K562 (cell line): Measurements from ENCODE around the gene TSPAN1. TPM values are rescaled to one million over a fixed set of nuclear protein-coding genes. Genes with fewer than 3 reads are reported as not detected.

ENCODE experiments used
- ATAC-seq: fragments of 200-7000 bp; cut with Tn5 transposase; 3 replicates; pipeline ENCODE4 v1.9.1; 2020; ENCODE audit warnings: moderate library complexity
- BruUV-seq: library from RNA; stranded (reverse); fragments of 400-500 nt; replicated peaks from 2 replicates; lab custom pipeline; 2021; lab: Mats Ljungman, UMichigan
- CTCF ChIA-PET: fragments of 300-600 bp; formaldehyde crosslinking; extraction: SDS; loops from one replicate; lab custom pipeline; 2021; ENCODE audit warnings: low intra/inter-chr PET ratio; lab: Yijun Ruan, JAX
- POLR2A ChIA-PET: fragments of 300-600, 350-650 bp; sonication (Branson Sonifier 250); formaldehyde crosslinking; extraction: SDS; loops from one replicate; lab custom pipeline; 2021; ENCODE audit warnings: antibody characterized with exemption, inconsistent platforms; lab: Yijun Ruan, JAX
- DNase-seq, 4 experiments: peaks; one replicate each; pipeline versions ENCODE4 v3.0.0 to v3.0.0-alpha.2; 2011 to 2018; ENCODE audit warnings: low spot score in 3 of 4, mixed read lengths in 3 of 4; ENCODE audit errors: extremely low read depth in 1 of 4
- FAIRE-seq: peaks from 2 replicates; lab custom pipeline; 2011; peaks lifted over from hg19 to GRCh38; lab: Jason Lieb, UNC
- H2AFZ ChIP-seq: 2 replicates; pipeline ENCODE4 v1.6.0; 2011; ENCODE audit warnings: low read depth, low read length, control low read depth, inconsistent platforms
- H3K27ac ChIP-seq: fragments of 200-600 bp; 3 replicates; pipeline ENCODE4 v1.8.0; 2011; ENCODE audit warnings: low read depth, mild to moderate bottlenecking, control low read depth, inconsistent platforms, low read length, moderate library complexity, mixed read lengths; ENCODE audit errors: extremely low read depth
- H3K27me3 ChIP-seq, 2 experiments: fragments of 300-600 bp in 1 of 2; 2 replicates in 1 of 2; 3 replicates in 1 of 2; pipeline versions ENCODE4 v1.6.0 to v1.8.0; 2011; ENCODE audit warnings: inconsistent platforms in 2 of 2, low read length in 2 of 2, mild to moderate bottlenecking in 1 of 2, mixed read lengths in 1 of 2, moderate library complexity in 1 of 2; ENCODE audit not compliant: control insufficient read depth in 2 of 2, insufficient read depth in 2 of 2
- H3K36me3 ChIP-seq: fragments of 300-600 bp; 3 replicates; pipeline ENCODE4 v1.8.0; 2011; ENCODE audit warnings: mild to moderate bottlenecking, low read length, inconsistent platforms; ENCODE audit not compliant: control insufficient read depth, insufficient read depth
- H3K4me1 ChIP-seq, 2 experiments: fragments of 200-600 bp in 1 of 2; replicated peaks in 1 of 2; 2 replicates in 1 of 2; 3 replicates in 1 of 2; pipeline versions ENCODE4 v1.5.1 to v1.8.0; 2011; ENCODE audit warnings: inconsistent platforms in 2 of 2, low read length in 2 of 2, mild to moderate bottlenecking in 1 of 2, mixed read lengths in 1 of 2, moderate library complexity in 1 of 2; ENCODE audit not compliant: control insufficient read depth in 2 of 2, insufficient read depth in 2 of 2
- H3K4me2 ChIP-seq: 2 replicates; pipeline ENCODE4 v1.6.1; 2011; ENCODE audit warnings: low read length, control low read depth, inconsistent platforms, mixed read lengths; ENCODE audit not compliant: insufficient read depth
- H3K4me3 ChIP-seq: fragments of 200-600 bp; sonication (generic), shearing (Covaris generic); 2 replicates; pipeline ENCODE4 v1.5.1; 2016; ENCODE audit warnings: control low read depth, inconsistent platforms
- H3K79me2 ChIP-seq: fragments of 200-600 bp; 3 replicates; pipeline ENCODE4 v1.8.0; 2011; ENCODE audit warnings: low read length, inconsistent platforms; ENCODE audit not compliant: control insufficient read depth, insufficient read depth
- H3K9ac ChIP-seq, 2 experiments: 2 replicates each; pipeline versions ENCODE4 v1.6.0 to v1.6.1; 2011; ENCODE audit warnings: low read depth in 2 of 2, low read length in 2 of 2, control low read depth in 1 of 2, inconsistent platforms in 1 of 2, mild to moderate bottlenecking in 1 of 2, mixed read lengths in 1 of 2; ENCODE audit not compliant: insufficient read depth in 1 of 2
- H3K9me1 ChIP-seq: one replicate; pipeline ENCODE4 v1.6.0; 2011; ENCODE audit warnings: inconsistent platforms, mild to moderate bottlenecking, low read length, moderate library complexity; ENCODE audit not compliant: control insufficient read depth, insufficient read depth
- H3K9me3 ChIP-seq: replicated peaks from 2 replicates; pipeline ENCODE4 v1.5.1; 2011; ENCODE audit warnings: low read depth, low read length, inconsistent platforms; ENCODE audit not compliant: control insufficient read depth, insufficient read depth
- H4K20me1 ChIP-seq: replicated peaks from 2 replicates; pipeline ENCODE4 v1.6.1; 2011; ENCODE audit warnings: low read length, inconsistent platforms, mixed read lengths; ENCODE audit not compliant: control insufficient read depth, insufficient read depth
- ARNT ChIP-seq, 2 experiments: fragments of 450-650 bp; IDR thresholded peaks; 2 replicates each; pipeline ENCODE4 v1.6.1; 2016; ENCODE audit warnings: mild to moderate bottlenecking in 1 of 2
- ERF ChIP-seq: fragments of 450-650 bp; formaldehyde crosslinking; IDR thresholded peaks from 2 replicates; pipeline ENCODE4 v1.4.0; 2020; ENCODE audit warnings: mild to moderate bottlenecking, mixed read lengths
- HNRNPH1 ChIP-seq: fragments of 200-400 bp; formaldehyde crosslinking; optimal IDR thresholded peaks from 2 replicates; pipeline ENCODE3; 2017; ENCODE audit warnings: low read depth, mild to moderate bottlenecking, low read length, moderate library complexity
- MECOM ChIP-seq: fragments of 250-450 bp; sonication (Bioruptor Pico); IDR thresholded peaks from 2 replicates; pipeline ENCODE4 v1.8.0; 2022; ENCODE audit warnings: inconsistent platforms
- MEF2D ChIP-seq: conservative IDR thresholded peaks from 2 replicates; pipeline ENCODE4 v1.6.1; 2016; ENCODE audit warnings: low read depth, missing genetic modification characterization, missing compliant biosample characterization
- NELFE ChIP-seq: IDR thresholded peaks from 2 replicates; pipeline ENCODE4 v1.6.1; 2011; ENCODE audit warnings: mild to moderate bottlenecking; ENCODE audit not compliant: insufficient read depth, insufficient read length
- PCBP1 ChIP-seq: fragments of 200-400 bp; formaldehyde crosslinking; IDR thresholded peaks from 2 replicates; pipeline ENCODE4 v1.6.1; 2018; ENCODE audit warnings: mild to moderate bottlenecking, low read depth, low read length; ENCODE audit not compliant: poor library complexity, severe bottlenecking
- RBM34 ChIP-seq: fragments of 200-400 bp; formaldehyde crosslinking; IDR thresholded peaks from 2 replicates; pipeline ENCODE4 v1.6.1; 2018; ENCODE audit warnings: low read length, borderline replicate concordance; ENCODE audit not compliant: insufficient read depth
- RUNX1 ChIP-seq: sonication (generic); IDR thresholded peaks from 2 replicates; pipeline ENCODE4 v1.6.1; 2016; ENCODE audit warnings: antibody characterized with exemption, low read depth
- SAP30 ChIP-seq: fragments of 200-600 bp; sonication (generic); IDR thresholded peaks from 2 replicates; pipeline ENCODE4 v1.6.1; 2012; ENCODE audit warnings: borderline replicate concordance, low read depth, mild to moderate bottlenecking, moderate library complexity, low read length, control low read depth, inconsistent platforms; ENCODE audit not compliant: insufficient read depth, poor library complexity, severe bottlenecking
- SIRT6 ChIP-seq: IDR thresholded peaks from one replicate; pipeline ENCODE4 v1.6.1; 2012; ENCODE audit warnings: low read depth, mild to moderate bottlenecking, control low read depth, inconsistent platforms, low read length, moderate library complexity
- ZFX ChIP-seq: sonication (generic); formaldehyde crosslinking; IDR thresholded peaks from 2 replicates; pipeline ENCODE4 v1.8.0; 2022; ENCODE audit warnings: mild to moderate bottlenecking, missing genetic modification reagents, moderate library complexity
- ZNF436 ChIP-seq: fragments of 250-450, 450-650 bp; sonication (Bioruptor Pico); formaldehyde crosslinking; IDR thresholded peaks from 2 replicates; pipeline ENCODE4 v1.7.0; 2020; ENCODE audit warnings: mild to moderate bottlenecking
- in situ Hi-C: fragments of 300-500 bp; cut with MboI; formaldehyde crosslinking; loops from 4 replicates; pipeline ENCODE4 v1.15.0; 2018; ENCODE audit warnings: inconsistent platforms, mixed read lengths
- intact Hi-C: fragments of 100-400 bp; cut with micrococcal nuclease; formaldehyde crosslinking; loops from 2 replicates; pipeline ENCODE4 v1.14.2; 2022
- polyA plus RNA-seq, 8 experiments: library from polyadenylated mRNA; depleted of rRNA in 4 of 8; stranded (reverse) in 5 of 8; unstranded in 3 of 8; fragments of >200 nt; fragmentation: Nextera tagmentation in 2 of 8; fragmentation: Illumina TruSeq in 1 of 8; extraction: Ambion mirVana in 2 of 8; extraction: Trizol in 1 of 8; gene quantifications; 2 replicates each; pipeline versions ENCODE4 v1.2.1 to v1.2.3, GENCODE V29; 2011 to 2014; ENCODE audit warnings: inconsistent platforms in 1 of 8, missing spikeins in 1 of 8
- total RNA-seq, 7 experiments: library from RNA; depleted of rRNA in 6 of 7; stranded (reverse); fragments of >200 nt in 6 of 7; fragmentation: Illumina TruSeq in 2 of 7; extraction: Trizol in 2 of 7; gene quantifications; 2 replicates each; pipeline versions ENCODE4 v1.2.1 to v1.2.3, GENCODE V29; 2011 to 2021; ENCODE audit warnings: low replicate concordance in 1 of 7
- TF ChIP-seq, protein P1 (sequence below), 2 experiments: fragments of 450-650 bp in 1 of 2; sonication (generic) in 1 of 2; formaldehyde crosslinking in 1 of 2; IDR thresholded peaks in 1 of 2; conservative IDR thresholded peaks in 1 of 2; 2 replicates each; pipeline versions ENCODE4 v1.6.1 to v1.8.1; 2016 to 2023; ENCODE audit warnings: mild to moderate bottlenecking in 2 of 2, moderate library complexity in 2 of 2, inconsistent platforms in 1 of 2, missing genetic modification reagents in 1 of 2
- TF ChIP-seq, protein P2 (sequence below): fragments of 450-650 bp; IDR thresholded peaks from 2 replicates; pipeline ENCODE4 v1.6.1; 2016; ENCODE audit warnings: mild to moderate bottlenecking
- TF ChIP-seq, protein P3 (sequence below): IDR thresholded peaks from 2 replicates; pipeline ENCODE4 v1.6.1; 2014; ENCODE audit warnings: antibody characterized with exemption

The TSPAN1 gene
- total and polyA plus RNA-seq, 9 of the 15 experiments (the other 6 are each of a cell fraction or from before 2014, with no cell fraction given): 0.58 TPM; not detected in 8

DNA sequence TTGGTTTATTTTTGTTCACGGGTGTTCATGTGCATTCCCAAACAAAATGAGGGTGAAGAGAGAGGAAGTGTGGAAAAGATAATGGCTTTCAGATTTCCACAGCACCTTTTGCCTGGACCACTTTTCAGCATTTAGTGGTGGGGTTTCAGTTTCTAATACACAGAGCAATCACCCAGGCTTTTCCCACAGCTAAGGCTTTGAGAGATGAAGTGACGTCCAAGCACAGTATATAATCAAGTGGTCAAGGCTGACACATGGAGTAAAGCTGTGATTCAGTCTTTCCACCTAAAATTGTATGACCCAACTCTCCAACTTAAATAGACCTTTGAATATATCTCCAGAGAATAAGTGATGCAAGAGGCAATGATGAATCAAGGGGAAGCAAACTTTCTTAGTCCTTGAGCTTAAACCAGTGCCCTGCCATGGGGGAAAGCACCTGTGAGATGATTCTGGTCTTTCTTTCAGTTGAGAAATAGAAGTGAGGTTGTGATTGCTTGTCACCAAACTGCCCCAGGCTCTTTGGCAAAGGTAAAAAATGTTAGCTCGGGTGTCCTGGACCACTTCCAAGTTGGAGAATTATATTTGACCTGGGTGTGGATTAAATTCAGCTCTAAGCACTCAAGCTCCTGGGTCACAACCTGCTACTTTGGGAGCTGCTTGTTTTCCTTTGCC lies 40.1 kb upstream of the TSPAN1 start (continued):
- no peak for TF ChIP-seq RUNX1
- TF ChIP-seq, protein P1, sequence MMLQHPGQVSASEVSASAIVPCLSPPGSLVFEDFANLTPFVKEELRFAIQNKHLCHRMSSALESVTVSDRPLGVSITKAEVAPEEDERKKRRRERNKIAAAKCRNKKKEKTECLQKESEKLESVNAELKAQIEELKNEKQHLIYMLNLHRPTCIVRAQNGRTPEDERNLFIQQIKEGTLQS (IDR thresholded peaks at IDR 0.05): peak; percentile 60
- TF ChIP-seq, protein P1 (CRISPR knock-in tag; conservative IDR thresholded peaks at IDR 0.05): no peak
- no peak for TF ChIP-seq HNRNPH1
- no peak for TF ChIP-seq NELFE
- no peak for TF ChIP-seq ZFX (CRISPR knock-in tag)
- no peak for TF ChIP-seq ERF
- no peak for TF ChIP-seq RBM34
- TF ChIP-seq, all 486 proteins: peak for 4

DNA sequence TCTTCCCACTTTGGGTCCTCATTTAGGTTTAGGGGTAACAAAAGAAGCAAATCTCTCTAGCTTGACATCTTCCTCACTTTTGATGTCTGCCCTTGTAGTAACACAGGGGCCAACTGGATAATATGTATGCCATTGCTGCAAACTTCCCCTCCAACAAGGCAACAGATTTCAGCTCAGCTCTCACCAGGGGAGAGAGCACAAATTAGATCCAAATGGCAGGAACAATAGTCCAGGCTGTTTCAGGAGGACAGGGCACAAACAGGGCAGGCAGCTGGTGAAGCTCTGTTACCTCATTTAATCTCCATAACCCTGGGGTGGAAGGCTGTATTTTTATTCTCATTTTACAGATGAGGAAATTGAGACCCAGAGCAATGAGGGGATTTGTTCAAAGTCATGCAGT lies 38.2 kb upstream of the TSPAN1 start:
- Histone ChIP-seq H2AFZ (no peak overlapping the region), H3K9ac (no peak overlapping the region), H4K20me1 (no peaks in the 10 kb centered on the region), H3K4me3 (no peak overlapping the region), H3K4me1 (peaks cover 13 to 15% of the 10 kb centered on the region in 2 experiments; a peak in 4 of 5 replicates), H3K4me2 (no peak overlapping the region), H3K79me2 (no peaks in the 10 kb centered on the region; the same call in 2 of the 3 replicates), H3K9me3 (no peaks in the 10 kb centered on the region), H3K27ac (no peak overlapping the region), H3K27me3 (no peaks in the 10 kb centered on the region), H3K9me1 (no peaks in the 10 kb centered on the region), H3K36me3 (no peaks in the 10 kb centered on the region; the same call in 2 of the 3 replicates)
- no peak for DNase-seq
- ChIA-PET CTCF (no interaction called here), POLR2A (interaction anchor here (0.8 to 1.6 kb wide), 2 partner anchors 13 to 417 kb away, joined by 3 to 7 read pairs; no protein-coding TSS in a partner anchor)
- in situ Hi-C loops (no loop called here), intact Hi-C loops (no loop called here)
- no peak for FAIRE-seq
- BruUV-seq: no TSS peak
- no peak for ATAC-seq
- TF ChIP-seq ARNT (IDR thresholded peaks at IDR 0.05) (no peak), SIRT6 (no peak), SAP30 (no peak), PCBP1 (no peak), MECOM (CRISPR knock-in tag) (no peak), MEF2D (tag) (no peak), ZNF436 (CRISPR knock-in tag) (no peak)
- TF ChIP-seq, protein P2, sequence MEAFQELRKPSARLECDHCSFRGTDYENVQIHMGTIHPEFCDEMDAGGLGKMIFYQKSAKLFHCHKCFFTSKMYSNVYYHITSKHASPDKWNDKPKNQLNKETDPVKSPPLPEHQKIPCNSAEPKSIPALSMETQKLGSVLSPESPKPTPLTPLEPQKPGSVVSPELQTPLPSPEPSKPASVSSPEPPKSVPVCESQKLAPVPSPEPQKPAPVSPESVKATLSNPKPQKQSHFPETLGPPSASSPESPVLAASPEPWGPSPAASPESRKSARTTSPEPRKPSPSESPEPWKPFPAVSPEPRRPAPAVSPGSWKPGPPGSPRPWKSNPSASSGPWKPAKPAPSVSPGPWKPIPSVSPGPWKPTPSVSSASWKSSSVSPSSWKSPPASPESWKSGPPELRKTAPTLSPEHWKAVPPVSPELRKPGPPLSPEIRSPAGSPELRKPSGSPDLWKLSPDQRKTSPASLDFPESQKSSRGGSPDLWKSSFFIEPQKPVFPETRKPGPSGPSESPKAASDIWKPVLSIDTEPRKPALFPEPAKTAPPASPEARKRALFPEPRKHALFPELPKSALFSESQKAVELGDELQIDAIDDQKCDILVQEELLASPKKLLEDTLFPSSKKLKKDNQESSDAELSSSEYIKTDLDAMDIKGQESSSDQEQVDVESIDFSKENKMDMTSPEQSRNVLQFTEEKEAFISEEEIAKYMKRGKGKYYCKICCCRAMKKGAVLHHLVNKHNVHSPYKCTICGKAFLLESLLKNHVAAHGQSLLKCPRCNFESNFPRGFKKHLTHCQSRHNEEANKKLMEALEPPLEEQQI: no peak
- TF ChIP-seq, protein P3, sequence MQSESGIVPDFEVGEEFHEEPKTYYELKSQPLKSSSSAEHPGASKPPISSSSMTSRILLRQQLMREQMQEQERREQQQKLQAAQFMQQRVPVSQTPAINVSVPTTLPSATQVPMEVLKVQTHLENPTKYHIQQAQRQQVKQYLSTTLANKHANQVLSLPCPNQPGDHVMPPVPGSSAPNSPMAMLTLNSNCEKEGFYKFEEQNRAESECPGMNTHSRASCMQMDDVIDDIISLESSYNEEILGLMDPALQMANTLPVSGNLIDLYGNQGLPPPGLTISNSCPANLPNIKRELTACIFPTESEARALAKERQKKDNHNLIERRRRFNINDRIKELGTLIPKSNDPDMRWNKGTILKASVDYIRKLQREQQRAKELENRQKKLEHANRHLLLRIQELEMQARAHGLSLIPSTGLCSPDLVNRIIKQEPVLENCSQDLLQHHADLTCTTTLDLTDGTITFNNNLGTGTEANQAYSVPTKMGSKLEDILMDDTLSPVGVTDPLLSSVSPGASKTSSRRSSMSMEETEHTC: no peak
